Endometrial microvascular endothelial cells (primary cell): ENCODE results near the gene KCTD11. TPM values are rescaled to one million over a fixed set of nuclear protein-coding genes. Genes with fewer than 3 reads are reported as not detected.
"Not testable (repeated sequence)": the region's sequence is repeated elsewhere in the genome, so short reads cannot be mapped to it uniquely, and the experiment has no call there.

Experiments used
- in situ Hi-C: cut with HindIII; loops from 2 replicates; pipeline ENCODE4 v1.10.0; 2017; ENCODE audit warnings: low sequenced_read_pairs, low pct_unique_long_range_greater_than_20kb; ENCODE audit errors: inconsistent ontology term
- total RNA-seq: library from RNA; depleted of rRNA; stranded (reverse); fragments of >200 nt; gene quantifications from one replicate; pipeline ENCODE4 v1.2.3, GENCODE V29; 2015; ENCODE audit errors: inconsistent ontology term

KCTD11 gene
- total RNA-seq, 1 donor from 2014 or later, result 7.8 TPM

DNA sequence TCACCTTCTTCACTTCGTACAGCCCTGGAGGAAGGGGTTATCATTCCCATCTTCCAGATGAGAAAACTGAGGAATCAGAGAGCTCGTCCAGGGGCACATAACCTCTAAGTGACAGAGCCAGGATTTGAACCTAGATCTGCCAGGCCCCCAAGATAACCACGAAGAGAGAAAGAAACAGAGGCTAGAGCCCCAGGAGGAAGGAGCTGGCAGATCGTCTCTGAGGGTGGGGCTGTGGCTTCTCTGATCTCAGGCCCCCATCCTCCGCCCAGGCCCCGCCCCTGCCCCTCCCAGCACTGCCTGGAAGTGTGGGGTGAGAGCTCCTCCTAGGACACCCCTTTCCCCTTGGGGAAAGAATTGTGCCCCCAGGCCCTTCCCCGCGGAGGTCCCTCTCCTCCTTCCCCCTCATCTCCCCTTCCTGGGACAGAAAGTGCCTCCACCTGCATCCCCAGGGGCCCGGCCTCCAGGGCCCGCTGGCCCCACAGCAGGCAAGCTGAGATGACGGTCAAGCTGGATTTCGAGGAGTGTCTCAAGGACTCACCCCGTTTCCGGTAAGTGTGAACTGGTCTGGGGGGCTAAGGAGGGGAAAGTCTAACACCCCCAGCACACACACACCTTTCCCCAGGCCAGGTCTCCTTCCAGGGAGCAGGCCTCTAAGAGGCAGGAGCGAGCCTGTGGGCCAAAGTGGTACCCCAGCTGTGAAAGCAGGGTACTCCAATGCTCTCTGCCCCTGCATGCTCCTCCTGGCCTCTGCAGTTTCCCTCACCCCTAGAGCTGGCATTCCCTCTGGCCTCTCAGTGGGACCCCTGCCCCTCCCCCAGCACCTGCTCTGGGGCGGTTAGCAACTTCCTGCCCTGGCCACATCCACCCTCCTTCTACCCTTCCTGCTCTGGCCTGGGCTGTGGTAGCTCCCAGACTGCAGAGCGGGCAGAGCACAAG lies 15.5 kb upstream of the KCTD11 start, which contains the start of gene ACAP1:
TSS of gene ACAP1 (plus strand) at position 290 of the 936 bp plus-strand sequence. CDS start at position 496, 206 bp downstream.
- in situ Hi-C loops, result no loop called here

GRCh38 chr17:7337600-7337999 lies 14.4 kb upstream of the KCTD11 start:
- in situ Hi-C loops, result not testable (repeated sequence)

DNA sequence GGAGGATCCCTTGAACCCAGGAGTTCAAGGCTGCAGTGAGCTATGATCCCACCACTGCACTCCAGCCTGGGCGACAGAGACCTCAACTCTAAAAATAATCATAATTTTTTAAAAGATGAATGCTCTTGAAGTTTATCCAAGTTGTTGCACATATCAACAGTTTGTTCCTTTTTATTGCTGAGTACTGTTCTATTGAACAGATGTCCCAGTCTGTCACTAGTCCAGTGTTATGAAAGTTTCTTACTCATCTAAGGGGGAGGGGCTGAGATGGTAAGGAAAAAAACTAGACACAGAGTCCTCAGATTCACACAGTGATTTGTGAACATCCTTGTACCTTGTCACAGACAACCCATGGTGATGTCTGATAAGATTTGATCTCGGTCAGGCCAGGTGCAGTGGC lies 11.8 kb upstream of the KCTD11 start:
- in situ Hi-C loops, result no loop called here

DNA sequence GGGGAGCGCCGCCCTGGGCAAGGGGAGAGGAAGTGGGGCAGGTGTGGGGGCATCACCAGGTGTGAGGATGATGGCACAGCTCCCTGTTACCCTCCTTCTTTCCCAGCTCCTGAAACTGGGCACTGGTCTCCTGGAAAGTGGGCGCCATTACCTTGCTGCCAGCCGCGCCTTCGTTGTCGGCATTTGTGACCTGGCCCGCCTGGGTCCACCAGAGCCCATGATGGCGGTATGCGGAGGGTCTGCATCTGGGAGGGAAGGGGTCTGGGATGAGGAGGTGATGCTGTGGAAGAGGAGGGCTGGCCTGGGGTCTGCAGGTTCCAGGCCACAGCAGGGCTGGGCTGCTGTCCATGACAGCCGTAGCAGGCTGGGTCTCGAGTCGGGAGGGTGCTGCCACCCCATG lies 10.1 kb upstream of the KCTD11 start:
- in situ Hi-C loops, result no loop called here

GRCh38 chr17:7343250-7343649 lies 8.7 kb upstream of the KCTD11 start:
- in situ Hi-C loops, result no loop called here

- in situ Hi-C loops, result no loop called here
Observed at GRCh38 chr17:7346761-7347614, 5.0 kb upstream of the KCTD11 start.

GRCh38 chr17:7347630-7348477 lies 4.1 kb upstream of the KCTD11 start:
- in situ Hi-C loops, result no loop called here

- in situ Hi-C loops, result no loop called here
Observed at GRCh38 chr17:7348478-7349242, 3.3 kb upstream of the KCTD11 start.

- in situ Hi-C loops, result no loop called here
Observed at GRCh38 chr17:7352503-7352889, 534 bp downstream of the KCTD11 start.

GRCh38 chr17:7352910-7353635 lies 1.1 kb downstream of the KCTD11 start:
- in situ Hi-C loops, result no loop called here

- in situ Hi-C loops, result no loop called here
Observed at GRCh38 chr17:7354262-7354843, 2.4 kb downstream of the KCTD11 start.

DNA sequence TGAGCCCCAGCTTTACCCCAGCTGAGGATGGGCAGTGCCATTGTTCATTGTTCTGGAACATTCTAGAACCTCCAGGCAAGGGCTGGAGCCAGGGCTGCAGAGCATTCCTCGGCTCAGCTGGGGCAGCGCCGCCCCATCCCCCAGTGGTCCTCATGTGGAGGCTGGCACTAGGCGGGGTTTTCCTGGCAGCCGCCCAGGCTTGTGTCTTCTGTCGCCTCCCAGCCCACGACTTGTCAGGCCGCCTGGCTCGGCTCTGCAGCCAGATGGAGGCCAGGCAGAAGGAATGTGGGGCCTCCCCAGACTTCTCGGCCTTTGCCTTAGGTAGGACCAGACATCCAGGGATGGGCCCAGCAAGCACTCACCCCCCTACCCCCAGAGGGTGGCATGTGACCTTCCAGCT lies 3.1 kb downstream of the KCTD11 start, which contains the start of gene TMEM95:
TSS of gene TMEM95 (plus strand) at position 104 of the 400 bp plus-strand sequence. CDS start at position 153, 49 bp downstream.
- in situ Hi-C loops, result no loop called here

DNA sequence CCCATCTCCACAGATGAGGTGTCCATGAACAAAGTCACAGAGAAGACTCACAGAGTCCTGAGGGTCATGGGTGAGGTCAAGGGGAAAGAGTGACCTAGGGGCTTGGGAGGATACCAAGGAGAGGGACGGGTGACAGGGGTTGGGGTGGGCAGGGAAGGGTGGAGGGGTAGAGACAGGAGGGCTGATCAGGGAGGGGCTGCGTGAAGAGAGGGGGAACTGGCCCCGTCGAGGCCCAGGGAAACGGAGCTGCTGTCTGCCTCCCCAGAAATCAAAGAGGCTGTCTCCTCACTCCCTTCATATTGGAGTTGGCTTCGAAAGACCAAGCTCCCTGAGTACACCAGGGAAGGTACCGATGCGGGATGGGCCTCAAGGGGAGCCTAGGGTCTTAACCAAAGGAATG lies 3.6 kb downstream of the KCTD11 start:
- in situ Hi-C loops, result no loop called here

DNA sequence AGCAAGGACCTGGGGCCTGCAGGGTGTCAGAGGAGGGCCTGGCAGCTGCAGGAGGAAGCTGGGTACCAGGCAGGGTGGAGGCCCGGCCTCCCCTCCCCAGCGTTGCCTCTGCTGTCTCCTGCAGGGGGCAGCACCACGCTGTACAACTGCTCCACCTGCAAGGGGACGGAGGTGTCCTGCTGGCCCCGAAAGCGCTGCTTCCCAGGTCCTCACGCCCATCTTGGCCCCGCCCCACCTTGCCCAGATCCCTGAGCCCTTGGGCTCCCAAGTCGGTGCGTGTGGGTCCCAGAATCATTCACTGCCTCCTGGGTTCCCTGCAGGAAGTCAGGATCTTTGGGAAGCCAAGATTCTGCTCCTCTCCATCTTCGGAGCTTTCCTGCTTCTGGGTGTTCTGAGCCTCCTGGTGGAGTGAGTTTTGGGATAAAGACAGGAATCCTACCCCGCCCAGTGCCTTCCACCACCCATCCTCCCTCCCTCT lies 4.1 kb downstream of the KCTD11 start:
- in situ Hi-C loops, result no loop called here

DNA sequence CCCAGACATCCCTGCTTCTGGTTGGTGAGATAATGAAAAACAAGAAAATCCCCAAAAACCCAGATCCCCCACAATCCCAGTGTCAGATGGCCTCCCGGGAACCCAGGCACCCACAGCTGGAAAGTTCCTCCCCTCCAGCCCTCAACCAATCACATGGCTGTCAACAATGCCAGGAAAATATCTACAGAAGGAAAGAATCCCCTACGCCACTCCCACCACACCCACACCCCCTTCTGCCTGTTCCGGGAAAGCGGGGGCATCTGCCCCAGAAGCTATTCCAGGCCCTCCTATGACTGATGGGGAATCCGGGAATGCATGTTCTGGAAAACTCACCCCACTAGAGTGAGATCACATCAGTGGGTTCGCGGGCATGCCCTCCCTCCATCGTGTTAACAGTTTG lies 4.8 kb downstream of the KCTD11 start:
- in situ Hi-C loops, result no loop called here

DNA sequence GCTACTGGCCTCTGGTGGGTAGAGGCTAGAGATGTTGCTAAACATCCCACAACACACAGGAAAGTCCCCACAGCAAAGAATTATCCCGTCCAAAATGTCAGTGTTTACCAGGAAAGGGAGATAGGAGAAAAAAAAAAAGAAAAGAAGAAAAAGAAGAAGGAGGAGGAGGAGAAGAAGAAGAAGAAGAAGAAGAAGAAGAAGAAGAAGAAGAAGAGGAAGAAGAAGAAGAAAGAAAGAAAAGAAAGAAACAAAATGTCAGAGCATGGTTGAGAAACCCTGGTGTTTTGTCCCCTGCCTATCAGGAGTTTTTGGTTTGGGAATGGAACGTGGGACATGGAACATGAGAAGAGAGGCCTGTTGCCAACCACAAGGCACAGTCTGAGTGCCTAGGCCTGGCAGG lies 5.4 kb downstream of the KCTD11 start:
- in situ Hi-C loops, result no loop called here

DNA sequence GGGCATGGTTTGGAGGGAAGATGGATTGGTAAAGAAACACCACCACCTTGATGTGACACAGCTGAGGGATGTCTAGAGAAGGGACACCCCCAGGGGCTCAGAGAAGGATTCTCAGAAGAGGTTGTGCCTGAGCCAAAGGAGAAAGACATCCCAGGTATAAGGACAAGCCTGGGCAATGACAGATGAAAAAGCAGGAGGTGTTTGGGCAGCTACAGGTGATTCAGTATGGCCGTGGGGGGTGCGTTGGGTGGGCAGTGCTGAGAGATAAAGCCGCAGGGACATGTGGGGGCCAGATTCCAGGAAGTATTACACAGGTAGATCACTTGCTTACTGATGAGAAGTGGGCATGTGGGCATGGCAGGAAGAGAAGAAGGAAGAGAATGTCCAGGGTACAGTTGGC lies 9.9 kb downstream of the KCTD11 start:
- in situ Hi-C loops, result no loop called here
